SK-N-SH treated with all-trans-retinoic acid at 6 μM for 48 hours (cell line): ENCODE results near the gene UIMC1.

Source experiments
- ATAC-seq: fragments of 200-7000 bp; cut with Tn5 transposase; 3 replicates; pipeline ENCODE4 v1.9.1; 2020; ENCODE audit warnings: mild to moderate bottlenecking, moderate library complexity
- ARNTL ChIP-seq: fragments of 450-650 bp; formaldehyde crosslinking; IDR thresholded peaks from 2 replicates; pipeline ENCODE4 v1.5.0; 2020; ENCODE audit warnings: low read depth, mild to moderate bottlenecking, moderate library complexity, borderline replicate concordance
- CSDC2 ChIP-seq: fragments of 250-450 bp; sonication (Bioruptor Pico); IDR thresholded peaks from 2 replicates; pipeline ENCODE4 v1.5.0; 2020; ENCODE audit warnings: mild to moderate bottlenecking, moderate library complexity
- GLIS3 ChIP-seq: fragments of 250-450 bp; sonication (Bioruptor Pico); IDR thresholded peaks from 2 replicates; pipeline ENCODE4 v1.5.0; 2020; ENCODE audit warnings: mild to moderate bottlenecking, moderate library complexity
- OSR1 ChIP-seq: fragments of 250-450 bp; sonication (Bioruptor Pico); IDR thresholded peaks from 2 replicates; pipeline ENCODE4 v1.8.0; 2022; ENCODE audit warnings: moderate library complexity, mild to moderate bottlenecking, inconsistent platforms
- PPARA ChIP-seq: fragments of 250-450 bp; sonication (Bioruptor Pico); IDR thresholded peaks from 2 replicates; pipeline ENCODE4 v1.5.0; 2020; ENCODE audit warnings: mild to moderate bottlenecking, borderline replicate concordance
- RARB ChIP-seq: fragments of 250-450 bp; sonication (Bioruptor Pico); IDR thresholded peaks from 2 replicates; pipeline ENCODE4 v1.8.0; 2021; ENCODE audit warnings: mild to moderate bottlenecking, moderate library complexity
- SNAI2 ChIP-seq: fragments of 250-450 bp; sonication (Bioruptor Pico); IDR thresholded peaks from 2 replicates; pipeline ENCODE4 v1.5.0; 2020; ENCODE audit warnings: mild to moderate bottlenecking, moderate library complexity
- TCF4 ChIP-seq: fragments of 250-450 bp; sonication (Bioruptor Pico); IDR thresholded peaks from 2 replicates; pipeline ENCODE4 v1.8.0; 2021; ENCODE audit warnings: mild to moderate bottlenecking, moderate library complexity, borderline replicate concordance
- TOX ChIP-seq: fragments of 250-450 bp; sonication (Bioruptor Pico); IDR thresholded peaks from 2 replicates; pipeline ENCODE4 v1.8.0; 2021; ENCODE audit warnings: mild to moderate bottlenecking, moderate library complexity, borderline replicate concordance
- ZC3H10 ChIP-seq: fragments of 250-450 bp; sonication (Bioruptor Pico); IDR thresholded peaks from 2 replicates; pipeline ENCODE4 v1.5.1; 2021; ENCODE audit warnings: mild to moderate bottlenecking, moderate library complexity
- ZFP3 ChIP-seq: fragments of 250-450 bp; sonication (Bioruptor Pico); IDR thresholded peaks from 2 replicates; pipeline ENCODE4 v1.5.0; 2020; ENCODE audit warnings: mild to moderate bottlenecking, moderate library complexity
- ZFP30 ChIP-seq: fragments of 450-650 bp; formaldehyde crosslinking; IDR thresholded peaks from 2 replicates; pipeline ENCODE4 v1.5.0; 2022; ENCODE audit warnings: mild to moderate bottlenecking, moderate library complexity
- ZNF70 ChIP-seq: fragments of 450-650 bp; formaldehyde crosslinking; IDR thresholded peaks from 2 replicates; pipeline ENCODE4 v1.5.0; 2020; ENCODE audit warnings: mild to moderate bottlenecking, moderate library complexity
- TF ChIP-seq, protein P1 (sequence below): fragments of 250-450 bp; sonication (Bioruptor Pico); IDR thresholded peaks from 2 replicates; pipeline ENCODE4 v1.5.1; 2020; ENCODE audit warnings: low read depth, mild to moderate bottlenecking, moderate library complexity
- TF ChIP-seq, protein P2 (sequence below): fragments of 250-450 bp; sonication (Bioruptor Pico); IDR thresholded peaks from 2 replicates; pipeline ENCODE4 v1.5.0; 2020; ENCODE audit warnings: mild to moderate bottlenecking, moderate library complexity
- TF ChIP-seq, protein P3 (sequence below): fragments of 250-450 bp; sonication (Bioruptor Pico); IDR thresholded peaks from 2 replicates; pipeline ENCODE4 v1.8.0; 2020; ENCODE audit warnings: mild to moderate bottlenecking, moderate library complexity, borderline replicate concordance
- TF ChIP-seq, protein P4 (sequence below): fragments of 250-450 bp; sonication (Bioruptor Pico); IDR thresholded peaks from 2 replicates; pipeline ENCODE4 v1.5.1; 2021; ENCODE audit warnings: mild to moderate bottlenecking, moderate library complexity

The UIMC1 gene

DNA sequence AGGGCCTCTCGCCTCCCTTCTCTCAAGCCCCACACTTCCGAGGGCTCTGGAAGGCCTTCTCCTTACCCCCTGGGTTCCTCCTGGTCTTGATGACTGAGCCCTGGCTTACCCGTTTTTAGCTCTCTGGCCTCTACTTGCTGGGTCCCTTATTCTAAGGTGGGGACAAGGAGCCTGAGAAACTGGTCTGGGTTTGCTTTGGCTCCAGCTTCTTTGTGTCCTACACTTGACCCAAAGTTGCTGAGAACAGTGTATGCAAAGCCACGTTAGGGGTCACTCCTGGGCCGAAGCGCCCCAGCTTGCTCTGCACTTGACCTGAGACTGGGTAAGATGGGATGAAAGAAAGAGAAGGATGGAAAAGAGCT is 16.7 kb upstream of the UIMC1 start (continued):
- TF ChIP-seq, protein P1, sequence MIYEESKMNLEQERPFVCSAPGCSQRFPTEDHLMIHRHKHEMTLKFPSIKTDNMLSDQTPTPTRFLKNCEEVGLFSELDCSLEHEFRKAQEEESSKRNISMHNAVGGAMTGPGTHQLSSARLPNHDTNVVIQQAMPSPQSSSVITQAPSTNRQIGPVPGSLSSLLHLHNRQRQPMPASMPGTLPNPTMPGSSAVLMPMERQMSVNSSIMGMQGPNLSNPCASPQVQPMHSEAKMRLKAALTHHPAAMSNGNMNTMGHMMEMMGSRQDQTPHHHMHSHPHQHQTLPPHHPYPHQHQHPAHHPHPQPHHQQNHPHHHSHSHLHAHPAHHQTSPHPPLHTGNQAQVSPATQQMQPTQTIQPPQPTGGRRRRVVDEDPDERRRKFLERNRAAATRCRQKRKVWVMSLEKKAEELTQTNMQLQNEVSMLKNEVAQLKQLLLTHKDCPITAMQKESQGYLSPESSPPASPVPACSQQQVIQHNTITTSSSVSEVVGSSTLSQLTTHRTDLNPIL (CRISPR knock-in tag) = no peak

DNA sequence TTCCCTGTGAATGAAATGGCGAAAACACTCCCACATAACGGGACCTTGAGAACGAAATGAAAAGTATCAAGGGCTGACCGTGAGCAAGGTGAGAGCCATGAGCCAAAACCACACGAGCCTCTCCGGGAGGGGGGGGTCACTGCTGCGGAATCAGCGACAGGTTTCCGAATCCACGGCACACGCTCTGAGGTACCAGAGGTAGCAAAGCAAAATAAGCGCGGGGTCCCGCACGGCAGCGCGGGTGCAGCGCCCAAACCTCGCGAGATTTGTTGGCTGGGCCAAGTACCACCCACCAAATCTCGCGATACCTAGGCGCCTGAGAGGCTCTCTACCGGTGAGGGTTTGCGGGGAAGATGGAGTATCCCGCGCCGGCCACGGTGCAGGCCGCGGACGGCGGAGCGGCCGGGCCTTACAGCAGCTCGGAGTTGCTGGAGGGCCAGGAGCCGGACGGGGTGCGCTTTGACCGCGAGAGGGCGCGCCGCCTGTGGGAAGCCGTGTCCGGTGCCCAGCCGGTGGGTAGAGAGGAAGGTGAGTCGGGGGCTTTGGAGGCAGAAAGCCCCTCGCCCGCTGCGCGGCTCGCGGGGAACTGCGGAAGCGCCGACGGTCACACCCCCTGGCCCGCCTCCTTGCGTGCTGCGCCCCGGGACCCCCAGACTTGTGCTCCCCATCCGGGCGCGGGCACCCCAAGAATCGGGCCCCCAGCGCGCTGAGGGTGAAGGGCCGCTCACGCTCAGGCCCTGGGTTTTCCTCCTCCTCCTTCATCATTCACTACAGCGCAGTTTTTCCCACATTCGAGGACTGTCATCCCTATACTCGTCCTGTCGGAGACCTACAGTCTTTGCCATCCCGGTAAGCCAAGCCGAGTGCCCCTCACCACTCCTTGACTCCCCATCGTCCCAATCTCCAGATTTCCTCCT is 16.1 kb upstream of the UIMC1 start, which contains the start of gene ZNF346:
TSS of gene ZNF346 (plus strand) at position 311 of the 917 bp plus-strand sequence. CDS start at position 354, 43 bp downstream.
- ATAC-seq = peak; percentile 98
- TF ChIP-seq, protein P2, sequence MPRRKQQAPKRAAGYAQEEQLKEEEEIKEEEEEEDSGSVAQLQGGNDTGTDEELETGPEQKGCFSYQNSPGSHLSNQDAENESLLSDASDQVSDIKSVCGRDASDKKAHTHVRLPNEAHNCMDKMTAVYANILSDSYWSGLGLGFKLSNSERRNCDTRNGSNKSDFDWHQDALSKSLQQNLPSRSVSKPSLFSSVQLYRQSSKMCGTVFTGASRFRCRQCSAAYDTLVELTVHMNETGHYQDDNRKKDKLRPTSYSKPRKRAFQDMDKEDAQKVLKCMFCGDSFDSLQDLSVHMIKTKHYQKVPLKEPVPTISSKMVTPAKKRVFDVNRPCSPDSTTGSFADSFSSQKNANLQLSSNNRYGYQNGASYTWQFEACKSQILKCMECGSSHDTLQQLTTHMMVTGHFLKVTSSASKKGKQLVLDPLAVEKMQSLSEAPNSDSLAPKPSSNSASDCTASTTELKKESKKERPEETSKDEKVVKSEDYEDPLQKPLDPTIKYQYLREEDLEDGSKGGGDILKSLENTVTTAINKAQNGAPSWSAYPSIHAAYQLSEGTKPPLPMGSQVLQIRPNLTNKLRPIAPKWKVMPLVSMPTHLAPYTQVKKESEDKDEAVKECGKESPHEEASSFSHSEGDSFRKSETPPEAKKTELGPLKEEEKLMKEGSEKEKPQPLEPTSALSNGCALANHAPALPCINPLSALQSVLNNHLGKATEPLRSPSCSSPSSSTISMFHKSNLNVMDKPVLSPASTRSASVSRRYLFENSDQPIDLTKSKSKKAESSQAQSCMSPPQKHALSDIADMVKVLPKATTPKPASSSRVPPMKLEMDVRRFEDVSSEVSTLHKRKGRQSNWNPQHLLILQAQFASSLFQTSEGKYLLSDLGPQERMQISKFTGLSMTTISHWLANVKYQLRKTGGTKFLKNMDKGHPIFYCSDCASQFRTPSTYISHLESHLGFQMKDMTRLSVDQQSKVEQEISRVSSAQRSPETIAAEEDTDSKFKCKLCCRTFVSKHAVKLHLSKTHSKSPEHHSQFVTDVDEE (CRISPR knock-in tag) = no peak
- TF ChIP-seq TOX (CRISPR knock-in tag) (no peak), GLIS3 (CRISPR knock-in tag) (no peak), OSR1 (no peak), ZNF70 (CRISPR knock-in tag) (no peak), TCF4 (CRISPR knock-in tag) (no peak)

DNA sequence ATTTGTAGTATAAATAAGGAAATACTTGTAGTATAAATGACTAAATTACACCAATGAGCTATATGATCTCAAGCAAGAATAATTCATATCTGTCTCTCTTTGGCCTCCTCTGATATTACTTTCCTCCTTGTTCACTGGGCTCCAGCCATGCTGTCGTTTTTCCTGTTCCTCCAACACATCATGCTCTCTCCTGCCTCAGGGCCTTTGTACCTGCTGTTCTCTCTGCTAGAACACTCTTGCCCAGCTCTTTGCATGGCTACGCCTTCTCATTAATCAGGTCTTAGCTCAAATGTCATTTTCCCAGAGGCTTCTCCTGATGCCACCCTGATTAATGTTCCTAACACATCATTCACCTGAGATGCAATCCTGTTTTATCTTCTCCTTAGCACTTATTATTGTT is 13.5 kb upstream of the UIMC1 start:
- TF ChIP-seq ZFP30 (CRISPR knock-in tag) (no peak), PPARA (CRISPR knock-in tag) (no peak), CSDC2 (no peak), ZFP3 (no peak), RARB (no peak)
- TF ChIP-seq, protein P3, sequence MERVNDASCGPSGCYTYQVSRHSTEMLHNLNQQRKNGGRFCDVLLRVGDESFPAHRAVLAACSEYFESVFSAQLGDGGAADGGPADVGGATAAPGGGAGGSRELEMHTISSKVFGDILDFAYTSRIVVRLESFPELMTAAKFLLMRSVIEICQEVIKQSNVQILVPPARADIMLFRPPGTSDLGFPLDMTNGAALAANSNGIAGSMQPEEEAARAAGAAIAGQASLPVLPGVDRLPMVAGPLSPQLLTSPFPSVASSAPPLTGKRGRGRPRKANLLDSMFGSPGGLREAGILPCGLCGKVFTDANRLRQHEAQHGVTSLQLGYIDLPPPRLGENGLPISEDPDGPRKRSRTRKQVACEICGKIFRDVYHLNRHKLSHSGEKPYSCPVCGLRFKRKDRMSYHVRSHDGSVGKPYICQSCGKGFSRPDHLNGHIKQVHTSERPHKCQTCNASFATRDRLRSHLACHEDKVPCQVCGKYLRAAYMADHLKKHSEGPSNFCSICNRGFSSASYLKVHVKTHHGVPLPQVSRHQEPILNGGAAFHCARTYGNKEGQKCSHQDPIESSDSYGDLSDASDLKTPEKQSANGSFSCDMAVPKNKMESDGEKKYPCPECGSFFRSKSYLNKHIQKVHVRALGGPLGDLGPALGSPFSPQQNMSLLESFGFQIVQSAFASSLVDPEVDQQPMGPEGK = no peak
- ATAC-seq = no peak

DNA sequence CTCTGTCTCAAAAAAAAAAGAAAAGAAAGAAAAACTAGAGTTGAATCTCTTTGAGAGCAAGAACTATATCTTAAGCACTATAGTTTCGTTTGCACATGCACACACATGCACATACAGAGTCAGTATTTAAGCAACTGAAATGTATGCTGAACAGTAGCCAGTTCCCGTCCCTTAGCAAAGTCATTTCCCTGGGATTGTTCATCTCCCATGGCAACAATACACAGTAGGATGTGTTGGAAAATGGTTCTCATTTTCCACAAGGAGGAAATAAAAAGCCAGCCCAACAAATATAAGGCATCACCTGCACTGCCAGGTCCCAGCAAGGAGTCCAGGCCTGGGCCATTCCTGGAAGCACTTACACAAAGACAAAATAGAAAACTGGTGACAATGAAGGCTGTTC is 11.8 kb upstream of the UIMC1 start:
- ATAC-seq = no peak
- TF ChIP-seq, protein P2 (CRISPR knock-in tag) = no peak
- TF ChIP-seq, protein P4, sequence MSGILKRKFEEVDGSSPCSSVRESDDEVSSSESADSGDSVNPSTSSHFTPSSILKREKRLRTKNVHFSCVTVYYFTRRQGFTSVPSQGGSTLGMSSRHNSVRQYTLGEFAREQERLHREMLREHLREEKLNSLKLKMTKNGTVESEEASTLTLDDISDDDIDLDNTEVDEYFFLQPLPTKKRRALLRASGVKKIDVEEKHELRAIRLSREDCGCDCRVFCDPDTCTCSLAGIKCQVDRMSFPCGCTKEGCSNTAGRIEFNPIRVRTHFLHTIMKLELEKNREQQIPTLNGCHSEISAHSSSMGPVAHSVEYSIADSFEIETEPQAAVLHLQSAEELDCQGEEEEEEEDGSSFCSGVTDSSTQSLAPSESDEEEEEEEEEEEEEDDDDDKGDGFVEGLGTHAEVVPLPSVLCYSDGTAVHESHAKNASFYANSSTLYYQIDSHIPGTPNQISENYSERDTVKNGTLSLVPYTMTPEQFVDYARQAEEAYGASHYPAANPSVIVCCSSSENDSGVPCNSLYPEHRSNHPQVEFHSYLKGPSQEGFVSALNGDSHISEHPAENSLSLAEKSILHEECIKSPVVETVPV (CRISPR knock-in tag) = no peak
- TF ChIP-seq ARNTL (CRISPR knock-in tag) = no peak
- no peak for TF ChIP-seq ZFP30 (CRISPR knock-in tag)
- TF ChIP-seq TCF4 (CRISPR knock-in tag) = no peak
- TF ChIP-seq, protein P3 = no peak
- no peak for TF ChIP-seq PPARA (CRISPR knock-in tag)
- TF ChIP-seq ZFP3 = no peak
- TF ChIP-seq ZNF70 (CRISPR knock-in tag) = no peak
- TF ChIP-seq SNAI2 (CRISPR knock-in tag) = no peak
- no peak for TF ChIP-seq OSR1
- no peak for TF ChIP-seq RARB
- TF ChIP-seq CSDC2 = no peak
- TF ChIP-seq, protein P1 (CRISPR knock-in tag) = no peak
- TF ChIP-seq TOX (CRISPR knock-in tag) = no peak
- TF ChIP-seq ZC3H10 (CRISPR knock-in tag) = no peak
